Activated CD4-positive, alpha-beta T cell treated with anti-CD3 and anti-CD28 coated beads, Interleukin-2, amount 10 ng/mL, durations not matched to agents 7 days and 5 days (primary cell): Measurements from ENCODE around the gene ENO1. TPM values are rescaled to one million over a fixed set of nuclear protein-coding genes. Genes with fewer than 3 reads are reported as not detected.

Source experiments
- CTCF ChIA-PET: fragments of 350-600 bp; sonication (Branson Sonifier 250); formaldehyde crosslinking; loops from one replicate; lab custom pipeline; 2021; ENCODE audit warnings: antibody characterized with exemption; lab: Charles Lee
- POLR2A ChIA-PET: fragments of 350-600 bp; sonication (Branson Sonifier 250); formaldehyde crosslinking; loops from one replicate; lab custom pipeline; 2021; ENCODE audit warnings: antibody characterized with exemption; lab: Charles Lee
- DNase-seq: peaks from one replicate; pipeline ENCODE4 v3.0.0-alpha.2; 2020
- H3K27ac Mint-ChIP-seq: one replicate; pipeline ENCODE4 v1.8.0; 2021; ENCODE audit warnings: mild to moderate bottlenecking, moderate library complexity, mixed read lengths
- H3K27me3 Mint-ChIP-seq: one replicate; pipeline ENCODE4 v1.8.0; 2021; ENCODE audit warnings: mixed read lengths
- H3K36me3 Mint-ChIP-seq: one replicate; pipeline ENCODE4 v1.8.0; 2021; ENCODE audit warnings: low read depth, mixed read lengths
- H3K4me1 Mint-ChIP-seq: one replicate; pipeline ENCODE4 v1.8.0; 2021; ENCODE audit warnings: mixed read lengths
- H3K4me3 Mint-ChIP-seq: one replicate; pipeline ENCODE4 v1.8.0; 2021; ENCODE audit warnings: mild to moderate bottlenecking, moderate library complexity, mixed read lengths
- H3K9me3 Mint-ChIP-seq: one replicate; pipeline ENCODE4 v1.8.0; 2021; ENCODE audit warnings: mixed read lengths
- total RNA-seq, 2 experiments: library from RNA; stranded (reverse); gene quantifications; one replicate each; pipeline ENCODE4 v1.2.3, GENCODE V29; 2021

The ENO1 gene
- total RNA-seq, 2 experiments from 2014 or later = 1,608 to 1,874 TPM

DNA sequence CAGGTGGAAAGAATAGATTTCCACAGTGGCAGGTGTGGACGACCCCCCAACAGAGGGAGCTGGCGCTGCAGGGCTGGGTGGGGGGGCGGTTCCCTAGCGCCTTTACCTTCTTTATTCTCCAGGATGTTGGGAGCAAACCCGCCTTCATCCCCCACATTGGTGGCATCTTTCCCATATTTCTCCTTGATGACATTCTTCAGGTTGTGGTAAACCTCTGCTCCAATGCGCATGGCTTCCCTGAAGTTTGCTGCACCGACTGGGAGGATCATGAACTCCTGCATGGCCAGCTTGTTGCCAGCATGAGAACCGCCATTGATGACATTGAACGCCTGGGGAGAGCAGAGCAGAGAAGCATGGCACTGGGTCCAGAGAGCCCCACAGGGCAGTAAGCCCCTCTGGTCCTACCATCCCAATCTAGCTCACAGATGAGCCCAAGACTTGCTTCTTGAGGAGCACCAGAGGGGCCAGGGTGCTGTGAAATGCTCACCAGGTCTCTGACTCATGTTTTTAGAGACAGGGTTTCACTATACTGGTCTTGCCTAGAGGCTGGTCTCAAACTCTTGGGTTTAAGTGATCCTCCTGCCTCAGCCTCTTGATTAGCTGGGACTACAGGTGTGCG is 12.2 kb downstream of the ENO1 start:
- CTCF ChIA-PET = interaction anchor here (0.6 to 1.4 kb wide), 9 partner anchors 8 to 762 kb away, joined by 3 to 7 read pairs (median 4); partner anchors contain the start of gene ENO1
- H3K4me3 Mint-ChIP-seq = no peak overlapping the region
- POLR2A ChIA-PET = interaction anchor here (0.6 kb wide), 1 partner anchor 12 kb away, joined by 6 read pairs; the partner anchor contains the start of gene ENO1
- DNase-seq = no peak
- no peaks in the 10 kb centered on the region for H3K9me3 Mint-ChIP-seq
- H3K27me3 Mint-ChIP-seq = no peaks in the 10 kb centered on the region
- peak overlapping the region; percentile 57 for H3K27ac Mint-ChIP-seq
- peaks cover 56% of the 10 kb centered on the region for H3K4me1 Mint-ChIP-seq
- H3K36me3 Mint-ChIP-seq = peaks cover 89% of the 10 kb centered on the region

DNA sequence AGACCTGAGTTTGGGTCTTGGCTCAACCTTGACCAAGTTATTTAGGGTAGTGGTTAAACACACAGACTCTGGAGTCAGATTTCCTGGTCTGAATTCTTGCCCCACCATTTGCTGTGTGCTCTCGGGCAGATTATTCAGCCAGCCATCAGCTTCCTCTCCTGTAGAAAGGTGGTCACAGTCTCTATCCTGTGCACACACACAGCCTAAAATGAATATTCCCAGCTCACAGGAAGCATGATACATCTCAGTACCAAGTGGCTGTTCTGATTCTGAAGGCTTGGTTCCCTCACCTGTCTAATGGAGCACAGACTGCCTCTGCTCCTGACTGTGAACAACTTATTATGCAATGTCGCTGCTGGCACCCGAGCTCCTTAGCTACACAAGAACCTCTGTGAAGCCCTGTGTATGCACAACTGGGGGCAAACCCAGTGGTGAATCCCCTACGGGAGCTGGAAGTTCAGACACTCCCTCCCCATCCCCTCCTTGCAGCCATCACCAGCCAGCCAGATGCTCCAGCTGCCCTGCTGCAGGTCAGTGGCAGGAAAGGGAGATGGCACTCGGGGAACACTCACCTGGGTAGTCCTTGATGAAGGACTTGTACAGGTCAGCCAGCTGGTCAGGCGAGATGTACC is 13.7 kb downstream of the ENO1 start:
- DNase-seq = no peak
- peaks cover 55% of the 10 kb centered on the region for H3K4me1 Mint-ChIP-seq
- H3K27me3 Mint-ChIP-seq = no peaks in the 10 kb centered on the region
- ChIA-PET CTCF (interaction anchor here (1.0 to 2.0 kb wide), 4 partner anchors 9 to 304 kb away, joined by 3 to 5 read pairs (median 4); no protein-coding TSS in a partner anchor), POLR2A (interaction anchor here (0.9 kb wide), 1 partner anchor 9 kb away, joined by 4 read pairs; no protein-coding TSS in a partner anchor)
- H3K36me3 Mint-ChIP-seq = peaks cover 86% of the 10 kb centered on the region
- no peaks in the 10 kb centered on the region for H3K9me3 Mint-ChIP-seq
- no peak overlapping the region for H3K4me3 Mint-ChIP-seq
- peak overlapping the region; percentile 13 for H3K27ac Mint-ChIP-seq

DNA sequence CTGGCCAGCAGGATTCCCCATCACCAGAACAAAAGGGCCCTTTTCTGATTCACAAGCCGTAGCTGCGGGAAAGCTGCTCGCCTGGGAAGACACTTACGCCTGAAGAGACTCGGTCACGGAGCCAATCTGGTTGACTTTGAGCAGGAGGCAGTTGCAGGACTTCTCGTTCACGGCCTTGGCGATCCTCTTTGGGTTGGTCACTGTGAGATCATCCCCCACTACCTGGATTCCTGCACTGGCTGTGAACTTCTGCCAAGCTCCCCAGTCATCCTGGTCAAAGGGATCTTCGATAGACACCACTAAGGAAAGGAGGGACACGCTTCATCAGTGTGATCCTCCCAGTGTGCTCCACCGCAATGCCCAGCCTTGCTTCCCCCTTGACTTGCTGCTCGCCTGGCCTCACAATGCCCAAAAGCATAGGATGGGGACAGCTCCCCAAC is 14.7 kb downstream of the ENO1 start:
- H3K27me3 Mint-ChIP-seq = no peaks in the 10 kb centered on the region
- H3K4me3 Mint-ChIP-seq = no peak overlapping the region
- no peaks in the 10 kb centered on the region for H3K9me3 Mint-ChIP-seq
- peaks cover 53% of the 10 kb centered on the region for H3K4me1 Mint-ChIP-seq
- ChIA-PET CTCF (interaction anchor here (1.4 to 2.0 kb wide), 3 partner anchors 14 to 302 kb away, joined by 3 to 16 read pairs (median 4); no protein-coding TSS in a partner anchor), POLR2A (interaction anchor here (0.7 to 0.9 kb wide), 2 partner anchors 10 to 248 kb away, joined by 3 to 4 read pairs; no protein-coding TSS in a partner anchor)
- no peak overlapping the region for H3K27ac Mint-ChIP-seq
- H3K36me3 Mint-ChIP-seq = peaks cover 83% of the 10 kb centered on the region
- DNase-seq = no peak

DNA sequence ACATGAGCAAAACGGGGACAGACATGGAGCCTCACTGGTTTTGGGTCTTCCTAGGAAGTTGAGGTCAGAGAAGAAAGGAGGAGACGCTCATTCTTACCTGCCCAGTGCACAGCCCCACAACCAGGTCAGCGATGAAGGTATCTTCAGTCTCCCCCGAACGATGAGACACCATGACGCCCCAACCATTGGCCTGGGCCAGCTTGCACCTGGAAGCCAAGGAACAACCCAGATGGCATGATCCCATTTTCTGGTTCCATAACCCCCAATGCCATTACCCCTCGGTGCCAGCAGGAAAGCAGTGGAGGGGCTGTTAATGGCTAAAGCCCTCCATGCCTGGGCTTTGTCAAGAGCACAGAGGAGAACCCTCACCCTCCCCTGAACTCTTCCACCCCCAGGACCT is 15.3 kb downstream of the ENO1 start:
- POLR2A ChIA-PET = interaction anchor here (0.7 kb wide), 1 partner anchor 248 kb away, joined by 3 read pairs; no protein-coding TSS in a partner anchor
- H3K4me1 Mint-ChIP-seq = peaks cover 60% of the 10 kb centered on the region
- peak overlapping the region; percentile 7 for H3K27ac Mint-ChIP-seq
- no peaks in the 10 kb centered on the region for H3K9me3 Mint-ChIP-seq
- H3K27me3 Mint-ChIP-seq = no peaks in the 10 kb centered on the region
- no peak for DNase-seq
- no peak overlapping the region for H3K4me3 Mint-ChIP-seq
- CTCF ChIA-PET = interaction anchor here (0.6 to 2.0 kb wide), 7 partner anchors 8 to 302 kb away, joined by 3 to 16 read pairs (median 4); no protein-coding TSS in a partner anchor
- H3K36me3 Mint-ChIP-seq = peaks cover 87% of the 10 kb centered on the region

DNA sequence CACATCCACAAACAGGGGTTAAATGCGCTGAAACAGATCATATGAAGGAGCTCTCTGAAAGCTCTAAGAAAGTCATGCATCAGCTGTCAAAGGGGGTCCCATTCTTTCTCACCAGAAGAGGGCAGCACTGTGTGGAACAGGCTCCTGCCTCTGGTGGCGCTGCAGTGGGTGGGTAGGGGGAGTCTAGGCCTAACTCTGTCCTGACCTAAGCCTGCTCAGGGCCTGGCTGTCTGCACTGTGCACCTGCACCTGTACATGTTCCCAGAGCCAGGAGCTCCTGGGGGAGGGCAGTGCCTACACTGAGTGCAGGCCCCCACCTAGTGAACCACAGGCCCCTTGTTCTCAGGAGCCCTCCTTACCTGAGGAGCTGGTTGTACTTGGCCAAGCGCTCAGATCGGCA is 16.0 kb downstream of the ENO1 start:
- peak; percentile 54 for DNase-seq
- no peak overlapping the region for H3K27ac Mint-ChIP-seq
- peaks cover 57% of the 10 kb centered on the region for H3K4me1 Mint-ChIP-seq
- H3K4me3 Mint-ChIP-seq = no peak overlapping the region
- no peaks in the 10 kb centered on the region for H3K27me3 Mint-ChIP-seq
- CTCF ChIA-PET = interaction anchor here (0.6 to 2.0 kb wide), 12 partner anchors 9 to 282 kb away, joined by 3 to 16 read pairs (median 4); partner anchors contain the start of gene ENO1
- POLR2A ChIA-PET = interaction anchor here (0.6 kb wide), 1 partner anchor 22 kb away, joined by 3 read pairs; no protein-coding TSS in a partner anchor
- peaks cover 85% of the 10 kb centered on the region for H3K36me3 Mint-ChIP-seq
- H3K9me3 Mint-ChIP-seq = no peaks in the 10 kb centered on the region

DNA sequence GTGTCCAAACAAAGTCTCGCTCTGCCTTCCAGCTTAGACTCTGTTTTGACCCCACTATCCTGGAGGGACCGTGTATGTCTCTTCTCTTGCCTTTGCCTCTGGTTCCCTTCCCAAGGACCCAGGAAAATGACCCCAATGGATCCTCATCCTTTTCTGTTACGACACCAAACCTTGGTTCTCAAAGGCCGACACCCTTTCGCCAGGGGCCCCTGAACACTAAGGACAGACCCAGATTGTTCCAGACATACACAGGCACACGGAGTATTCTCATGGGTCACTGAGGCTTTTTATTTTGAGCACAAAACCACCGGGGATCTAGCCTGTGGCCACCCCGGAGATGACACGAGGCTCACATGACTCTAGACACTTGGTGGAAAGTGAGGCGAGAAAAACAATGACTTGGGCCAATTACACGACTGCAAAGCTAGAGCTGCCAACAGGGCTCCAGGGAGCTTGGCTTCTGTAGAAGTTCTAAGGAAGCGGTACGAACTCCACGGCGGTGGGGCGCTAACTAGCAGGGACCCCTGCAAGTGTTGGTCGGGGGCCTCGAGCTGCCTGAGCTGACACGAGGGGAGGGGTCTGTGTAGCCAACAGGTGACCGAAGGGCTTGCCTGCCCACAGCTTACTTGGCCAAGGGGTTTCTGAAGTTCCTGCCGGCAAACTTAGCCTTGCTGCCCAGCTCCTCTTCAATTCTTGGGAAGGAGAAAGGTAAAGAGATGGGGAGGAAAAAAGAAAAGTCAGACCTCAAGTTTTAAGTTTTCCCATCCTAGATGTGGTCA is 17.6 kb downstream of the ENO1 start:
- Mint-ChIP-seq H3K4me1 (peaks cover 48% of the 10 kb centered on the region), H3K9me3 (peaks cover 3% of the 10 kb centered on the region), H3K27me3 (no peaks in the 10 kb centered on the region), H3K27ac (peak overlapping the region; percentile 25), H3K36me3 (peaks cover 85% of the 10 kb centered on the region), H3K4me3 (no peak overlapping the region)
- no peak for DNase-seq
- ChIA-PET CTCF (interaction anchor here (0.5 to 3.2 kb wide), 6 partner anchors 11 to 144 kb away, joined by 3 to 42 read pairs (median 4); partner anchors contain the start of gene ENO1), POLR2A (no interaction called here)

DNA sequence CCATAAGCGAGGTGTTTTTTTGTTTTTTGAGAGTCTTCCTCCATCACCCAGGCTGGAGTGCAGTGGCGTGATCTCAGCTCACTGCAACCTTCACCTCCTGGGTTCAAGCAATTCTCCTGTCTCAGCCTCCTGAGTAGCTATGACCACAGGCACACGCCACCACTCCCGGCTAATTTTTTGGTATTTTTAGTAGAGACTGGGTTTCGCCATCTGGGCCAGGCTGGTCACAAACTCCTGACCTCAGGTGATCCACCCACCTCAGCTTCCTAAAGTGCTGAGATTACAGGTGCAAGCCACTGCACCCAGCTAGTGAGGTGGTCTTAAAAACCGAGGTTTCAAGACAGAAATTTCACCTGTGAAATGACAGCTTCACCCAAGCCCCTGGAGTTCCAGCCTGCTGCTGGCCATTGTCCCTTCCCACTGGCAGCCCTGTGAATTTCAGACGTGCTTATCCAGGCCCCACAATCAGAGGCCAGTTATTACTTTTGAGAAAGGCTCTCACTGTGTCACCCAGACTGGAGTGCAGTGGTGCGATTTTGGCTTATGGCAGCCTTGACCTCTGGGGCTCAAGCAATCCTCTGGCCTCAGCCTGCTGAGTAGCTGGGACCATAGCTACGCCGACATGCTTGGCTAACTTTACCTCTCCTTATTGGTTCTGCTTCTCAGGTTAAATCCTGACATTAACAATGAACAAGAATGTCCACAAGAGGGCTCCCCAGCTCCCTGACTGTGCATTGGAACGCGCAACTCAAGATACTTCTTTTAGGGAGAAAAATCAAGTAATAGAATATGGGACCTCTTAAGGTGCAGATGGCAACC is 19.4 kb downstream of the ENO1 start:
- Mint-ChIP-seq H3K4me3 (no peak overlapping the region), H3K27ac (peak overlapping the region; percentile 82), H3K27me3 (no peaks in the 10 kb centered on the region), H3K36me3 (peaks cover 70% of the 10 kb centered on the region), H3K9me3 (peaks cover 3% of the 10 kb centered on the region), H3K4me1 (peaks cover 44% of the 10 kb centered on the region)
- peak; percentile 71 for DNase-seq
- CTCF ChIA-PET = interaction anchor here (0.8 to 3.2 kb wide), 14 partner anchors 8 to 242 kb away, joined by 3 to 42 read pairs (median 4); partner anchors contain the start of gene ENO1
- POLR2A ChIA-PET = interaction anchor here (0.7 to 0.9 kb wide), 3 partner anchors 15 to 156 kb away, joined by 3 to 4 read pairs (median 3); no protein-coding TSS in a partner anchor

DNA sequence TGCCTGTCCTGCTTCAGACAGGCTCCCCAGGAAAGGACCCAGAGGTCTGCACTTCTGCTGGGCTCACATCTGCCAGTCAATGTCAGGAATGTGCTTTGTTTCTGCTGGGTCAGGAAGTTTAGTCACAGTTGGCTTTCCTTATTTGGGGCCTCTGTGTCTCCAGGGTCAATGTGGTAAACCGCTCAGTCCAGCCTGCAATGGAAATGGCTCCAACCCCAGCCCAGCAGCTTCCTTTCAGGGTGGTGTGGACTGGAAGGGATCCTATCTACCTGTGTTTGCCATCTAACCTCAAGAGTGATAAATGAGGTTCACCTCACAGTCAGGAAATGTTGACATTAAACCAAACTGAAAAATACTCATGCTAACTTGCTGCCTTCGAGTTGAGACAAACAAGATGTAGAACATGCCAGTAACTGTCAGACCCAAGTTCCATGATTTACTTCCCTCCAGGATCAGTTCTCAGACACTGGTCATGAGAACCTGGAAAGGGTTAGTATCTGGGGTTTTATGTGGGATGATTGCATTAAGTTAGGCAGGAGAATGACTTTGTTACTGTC is 20.3 kb downstream of the ENO1 start:
- Mint-ChIP-seq H3K4me1 (peaks cover 38% of the 10 kb centered on the region), H3K4me3 (no peak overlapping the region), H3K9me3 (peaks cover 3% of the 10 kb centered on the region), H3K27ac (peak overlapping the region; percentile 82), H3K27me3 (no peaks in the 10 kb centered on the region), H3K36me3 (peaks cover 61% of the 10 kb centered on the region)
- POLR2A ChIA-PET = interaction anchor here (0.8 to 1.3 kb wide), 2 partner anchors 135 to 147 kb away, joined by 3 read pairs; no protein-coding TSS in a partner anchor
- CTCF ChIA-PET = interaction anchor here (0.8 to 3.2 kb wide), 12 partner anchors 8 to 147 kb away, joined by 3 to 42 read pairs (median 6); partner anchors contain the start of gene ENO1
- peak; percentile 41 for DNase-seq

DNA sequence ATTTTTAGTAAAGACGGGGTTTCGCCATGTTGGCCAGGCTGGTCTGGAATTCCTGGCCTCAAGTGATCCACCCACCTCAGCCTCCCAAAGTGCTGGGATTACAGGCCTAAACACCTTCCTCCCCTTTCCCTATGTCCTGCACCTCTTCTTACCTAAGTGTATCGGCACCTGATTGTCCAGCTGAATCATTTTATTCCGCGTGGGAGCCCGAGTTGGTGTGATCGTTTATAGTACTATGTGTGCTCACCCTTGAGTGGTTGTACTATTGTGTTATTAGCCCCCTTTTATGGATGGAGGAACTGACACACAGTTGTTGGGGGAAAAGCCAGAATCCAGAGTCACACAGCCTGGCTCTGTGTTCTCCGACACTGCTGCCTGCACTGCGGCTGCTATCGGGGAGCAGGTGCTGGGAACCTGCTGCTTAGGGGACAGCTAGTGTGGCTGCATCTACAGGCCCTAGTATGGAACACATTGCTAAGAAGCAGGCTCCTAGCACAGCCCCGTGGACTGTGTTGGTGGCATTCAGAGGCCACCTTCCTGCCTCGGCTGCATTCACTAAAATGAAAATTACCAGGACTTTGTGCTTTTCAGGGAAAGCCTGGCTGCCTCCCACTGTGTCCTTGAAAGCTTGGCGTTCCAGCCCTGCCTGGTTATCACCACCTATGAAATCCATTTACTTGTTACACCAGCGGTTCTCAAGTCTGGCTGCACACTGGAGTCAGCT is 21.6 kb downstream of the ENO1 start:
- Mint-ChIP-seq H3K27me3 (no peaks in the 10 kb centered on the region), H3K9me3 (peaks cover 3% of the 10 kb centered on the region), H3K4me1 (peaks cover 30% of the 10 kb centered on the region), H3K27ac (peak overlapping the region; percentile 13), H3K4me3 (no peak overlapping the region), H3K36me3 (peaks cover 47% of the 10 kb centered on the region)
- CTCF ChIA-PET = interaction anchor here (0.6 to 3.2 kb wide), 6 partner anchors 8 to 148 kb away, joined by 3 to 20 read pairs (median 4); partner anchors contain the start of gene ENO1
- DNase-seq = no peak
- POLR2A ChIA-PET = interaction anchor here (0.6 to 1.3 kb wide), 4 partner anchors 10 to 148 kb away, joined by 3 to 5 read pairs (median 4); no protein-coding TSS in a partner anchor

DNA sequence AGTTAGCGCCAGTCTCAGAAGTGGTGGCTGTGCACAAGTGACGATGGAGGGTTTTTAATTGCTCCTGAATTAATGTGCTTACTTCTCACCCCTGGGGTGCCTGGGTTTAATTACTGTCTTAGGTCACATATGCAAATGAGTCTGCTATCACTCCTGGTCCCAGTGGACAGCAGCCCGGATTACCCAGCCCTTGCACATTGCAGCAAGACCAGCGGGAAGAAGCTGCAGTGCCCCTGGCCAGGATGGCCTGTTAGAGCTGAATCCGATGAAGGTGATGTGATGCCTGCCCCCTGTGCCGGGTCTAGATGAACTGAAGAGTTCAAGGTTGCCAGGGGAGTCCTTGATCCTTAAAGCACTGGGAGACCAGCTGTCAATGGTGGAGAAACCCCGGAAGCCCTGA is 24.2 kb downstream of the ENO1 start:
- CTCF ChIA-PET = no interaction called here
- no peak overlapping the region for H3K4me3 Mint-ChIP-seq

More for the DNA sequence above, 24.2 kb downstream of the ENO1 start:
- POLR2A ChIA-PET = interaction anchor here (0.8 kb wide), 1 partner anchor 27 kb away, joined by 5 read pairs; no protein-coding TSS in a partner anchor
- Mint-ChIP-seq H3K9me3 (peaks cover 3% of the 10 kb centered on the region), H3K27me3 (no peaks in the 10 kb centered on the region), H3K36me3 (peaks cover 27% of the 10 kb centered on the region), H3K4me1 (peaks cover 14% of the 10 kb centered on the region), H3K27ac (no peak overlapping the region)
- DNase-seq = no peak
